ENCODE data around the gene OTOG. TPM values are rescaled to one million over a fixed set of nuclear protein-coding genes. Genes with fewer than 3 reads are reported as not detected.
A peak's percentile ranks its signal among the peaks of the same experiment; 100 is the strongest.

OTOG gene
- total and polyA plus RNA-seq, 2 of the 8 experiments (the other 6 are each of a cell fraction or from before 2014, with no cell fraction given), result 0.41 to 1.5 TPM

GRCh38 chr11:17593466-17594245, 46.6 kb downstream of the OTOG start:
- ChIA-PET CTCF (ENCODE audit: partially characterized antibody) (interaction anchor here (0.7 to 12.8 kb wide), 9 partner anchors 8 to 312 kb away, joined by 3 to 165 read pairs (median 4); partner anchors contain the start of genes KCNC1 and MYOD1), POLR2A (ENCODE audit: partially characterized antibody) (no interaction called here)
- Histone ChIP-seq H3K4me2 (ENCODE audit: insufficient read depth in 1 of 2, low read depth in 2 of 2, low read length in 2 of 2) (no peak overlapping the region), H2BK15ac (ENCODE audit: low read length) (no peak overlapping the region), H2BK5ac (ENCODE audit: low read depth, low read length) (no peak overlapping the region), H2BK12ac (ENCODE audit: low read depth, low read length) (no peak overlapping the region), H3K4me1 (replicated peaks in 1 of 4; ENCODE audit: control insufficient read depth in 3 of 4, insufficient read depth in 4 of 4, low read length in 3 of 4) (no peaks in the 10 kb centered on the region), H3K23ac (ENCODE audit: insufficient read length) (no peak overlapping the region), H4K20me1 (replicated peaks in 1 of 2; ENCODE audit: control insufficient read depth in 1 of 2, insufficient read depth in 2 of 2, low read length in 2 of 2) (no peaks in the 10 kb centered on the region), H3K23me2 (ENCODE audit: low read depth, low read length) (no peaks in the 10 kb centered on the region), H2BK120ac (replicated peaks; ENCODE audit: low read depth, low read length) (no peak overlapping the region), H3K56ac (replicated peaks; ENCODE audit: insufficient read length, low read depth, low read length) (no peak overlapping the region), H4K8ac (ENCODE audit: extremely low read depth, insufficient read depth, low read length) (no peak overlapping the region), H3K79me2 (ENCODE audit: control insufficient read depth in 1 of 2, insufficient read depth in 2 of 2, low read length in 2 of 2) (no peaks in the 10 kb centered on the region), H3K18ac (ENCODE audit: extremely low read depth, low read length) (no peak overlapping the region), H2AFZ (ENCODE audit: low read length) (no peak overlapping the region), H4K91ac (replicated peaks; ENCODE audit: insufficient read length, low read length) (no peak overlapping the region), H3K27ac (ENCODE audit: low read depth, low read length) (no peak overlapping the region), H3K4me3 (ENCODE audit: extremely low read depth in 1 of 4, insufficient read depth in 2 of 4, low read depth in 3 of 4, low read length in 4 of 4) (no peak overlapping the region), H3K9ac (replicated peaks in 1 of 4; ENCODE audit: extremely low read depth in 1 of 4, low read depth in 3 of 4, low read length in 3 of 4) (no peak overlapping the region), H2BK20ac (ENCODE audit: low read length) (no peak overlapping the region), H4K5ac (ENCODE audit: insufficient read length, low read depth, low read length) (no peak overlapping the region), H3K9me3 (ENCODE audit: insufficient read depth in 2 of 2, low read depth in 1 of 2, low read length in 1 of 2) (0 out of 4 replicates have a peak, but pooled peaks cover 0 to 6% of the 10 kb centered on the region in 2 experiments), H2AK5ac (ENCODE audit: low read depth, low read length) (no peak overlapping the region), H3K14ac (ENCODE audit: insufficient read length) (no peak overlapping the region), H3K27me3 (replicated peaks in 1 of 4; ENCODE audit: control insufficient read depth in 3 of 4, extremely low read depth in 1 of 4, insufficient read depth in 3 of 4, low read length in 3 of 4) (no peaks in the 10 kb centered on the region; a peak in 1 of 7 replicates), H3K36me3 (ENCODE audit: control insufficient read depth in 2 of 4, insufficient read depth in 4 of 4, low read length in 3 of 4) (no peaks in the 10 kb centered on the region), H3K79me1 (ENCODE audit: low read depth, low read length) (no peaks in the 10 kb centered on the region), H3K4ac (replicated peaks; ENCODE audit: insufficient read length, low read depth, low read length) (no peak overlapping the region)
- FAIRE-seq, result no peak
- peak in 1 of 2 experiments; percentile 30 for DNase-seq (ENCODE audit: low read depth in 1 of 2, low spot score in 2 of 2)
- WGBS, 2 experiments (ENCODE audit: extremely low coverage in 1 of 2, insufficient coverage in 1 of 2, insufficient read length in 1 of 2, insufficient replicate concordance in 2 of 2, low coverage in 1 of 2, low lambda C conversion rate in 2 of 2, missing lambda C conversion rate in 1 of 2), result 78% methylated on average over 9 of the region's 9 CpGs; no CpG with 5 or more reads in 1 of the 2 experiments
- no peak for TF ChIP-seq SIRT6 (IDR thresholded peaks at IDR 0.05; ENCODE audit: low read length)
- peak in 1 of 3 experiments; percentile 20; a peak in 1 of 4 replicates for TF ChIP-seq CTCF (IDR thresholded peaks at IDR 0.05; ENCODE audit: control extremely low read depth in 1 of 3, insufficient read depth in 1 of 3, low read depth in 1 of 3, low read length in 3 of 3)
- no peak for TF ChIP-seq SAP30 (IDR thresholded peaks at IDR 0.05; ENCODE audit: insufficient read depth, insufficient replicate concordance, low read length)
- no peak for TF ChIP-seq PHF8 (conservative IDR thresholded peaks at IDR 0.05; ENCODE audit: low read depth, low read length)
- TF ChIP-seq TAF7 (optimal IDR thresholded peaks at IDR 0.05; ENCODE audit: borderline replicate concordance, low read depth, low read length), result no peak
- no peak for TF ChIP-seq RAD21 (IDR thresholded peaks at IDR 0.05 in 1 of 2, conservative IDR thresholded peaks at IDR 0.05 in 1 of 2; ENCODE audit: low read depth in 2 of 2, low read length in 2 of 2)
- no peak for TF ChIP-seq BACH1 (IDR thresholded peaks at IDR 0.05; ENCODE audit: low read length)
- TF ChIP-seq CHD2 (IDR thresholded peaks at IDR 0.05; ENCODE audit: low read length), result no peak
